Kidney (tissue), 14 donors: ENCODE measurements around the gene ITPK1. TPM values are rescaled to one million over a fixed set of nuclear protein-coding genes. Genes with fewer than 3 reads are reported as not detected.

Source experiments
- DNase-seq, 5 donors: peaks; one replicate each; pipeline ENCODE4 v3.0.0-alpha.2; 2013 to 2020
- FAIRE-seq: peaks from 2 replicates; lab custom pipeline; 2012; peaks lifted over from hg19 to GRCh38; lab: Jason Lieb, UNC
- H3K27ac ChIP-seq, 2 donors: one replicate each; pipeline ENCODE4 v1.7.0; 2013; ENCODE audit warnings: low read depth in 2 of 2, low read length in 2 of 2, inconsistent platforms in 1 of 2
- H3K27me3 ChIP-seq: one replicate; pipeline ENCODE4 v1.7.1; 2013; ENCODE audit warnings: low read length, inconsistent platforms; ENCODE audit not compliant: control insufficient read depth, insufficient read depth
- H3K36me3 ChIP-seq, 3 donors: one replicate each; pipeline versions ENCODE4 v1.7.0 to v1.7.1; 2013; ENCODE audit warnings: low read length in 3 of 3, control low read depth in 1 of 3, inconsistent platforms in 1 of 3; ENCODE audit not compliant: insufficient read depth in 3 of 3, control insufficient read depth in 2 of 3
- H3K4me1 ChIP-seq, 3 donors: one replicate each; pipeline versions ENCODE4 v1.7.0 to v1.7.1; 2013; ENCODE audit warnings: low read length in 3 of 3, inconsistent platforms in 1 of 3, low read depth in 1 of 3; ENCODE audit not compliant: control insufficient read depth in 2 of 3, insufficient read depth in 2 of 3
- H3K4me3 ChIP-seq, 3 donors: one replicate each; pipeline versions ENCODE4 v1.7.0 to v1.8.1; 2013; ENCODE audit warnings: low read length in 3 of 3, control low read depth in 1 of 3, inconsistent platforms in 1 of 3
- H3K9ac ChIP-seq, 3 donors: one replicate each; pipeline versions ENCODE4 v1.7.0 to v1.7.1; 2013; ENCODE audit warnings: low read length in 3 of 3, control low read depth in 1 of 3, inconsistent platforms in 1 of 3
- H3K9me3 ChIP-seq, 3 donors: one replicate each; pipeline versions ENCODE4 v1.7.0 to v1.7.1; 2013; ENCODE audit warnings: low read length in 3 of 3, control low read depth in 1 of 3, inconsistent platforms in 1 of 3; ENCODE audit not compliant: control insufficient read depth in 2 of 3, insufficient read depth in 1 of 3
- intact Hi-C: fragments of 100-400 bp; cut with DNase I; formaldehyde crosslinking; loops from one replicate; pipeline ENCODE4 v1.11.1; 2022
- polyA plus RNA-seq: library from polyadenylated mRNA; stranded (reverse); fragments of 350-450 nt; fragmentation: Illumina TruSeq; extraction: RNeasy Lipid Tissue Mini Kit (QIAGEN cat#74804); gene quantifications from one replicate; pipeline ENCODE4 v1.2.3, GENCODE V29; 2014; ENCODE audit warnings: low read depth, low replicate concordance; ENCODE audit not compliant: insufficient read depth
- total RNA-seq: library from RNA; stranded (reverse); fragmentation: NEBNext Ultra II Directional; extraction: Animal tissue kit (Norgen Biotek cat#: 25700); gene quantifications from one replicate; pipeline ENCODE4 v1.2.1, GENCODE V29; 2021
- TF ChIP-seq, protein P1 (sequence below): IDR thresholded peaks from 3 replicates; pipeline ENCODE4 v1.5.1; 2012; ENCODE audit warnings: mild to moderate bottlenecking, moderate library complexity, borderline replicate concordance; ENCODE audit not compliant: insufficient read depth; ENCODE audit errors: extremely low read depth
- donor health status: control.
- donor health status: control.
- donor health status: control.
- donor health status: control.
- donor health status: control.
- donor health status: DM: yes; HTN: yes; CAD: no.
- donor health status: Normal renal cell carcinoma (clear cell type).

Gene ITPK1
- total and polyA plus RNA-seq, 2 donors from 2014 or later: 43.6 to 92.0 TPM

DNA sequence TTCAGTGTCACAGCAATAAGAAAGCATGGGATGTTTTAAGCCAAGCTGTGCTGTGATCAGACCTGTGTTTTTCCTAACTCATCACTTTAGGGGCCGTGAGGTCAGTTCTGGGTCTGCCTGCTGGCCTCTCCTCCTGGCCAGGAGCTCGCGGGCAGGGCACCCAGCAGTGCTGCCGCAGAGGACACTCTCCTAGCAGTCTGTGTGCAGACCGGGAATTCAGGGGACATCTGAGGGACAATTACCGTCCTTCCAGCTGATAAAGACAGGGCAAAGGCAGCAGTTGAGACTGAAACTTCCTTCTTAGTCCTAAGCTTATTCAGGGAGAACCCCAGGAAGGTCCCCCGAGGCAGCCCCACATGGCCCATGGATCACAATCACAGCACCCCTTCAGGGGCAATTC lies 103.2 kb downstream of the ITPK1 start:
- intact Hi-C loops: no loop called here
- Histone ChIP-seq H3K27me3 (no peaks in the 10 kb centered on the region), H3K4me1 (peaks cover 0 to 42% (median 22%) of the 10 kb centered on the region in 3 donors), H3K9me3 (no peaks in the 10 kb centered on the region), H3K27ac (no peak overlapping the region), H3K36me3 (no peaks in the 10 kb centered on the region), H3K9ac (no peak overlapping the region), H3K4me3 (no peak overlapping the region)
- TF ChIP-seq, protein P1, sequence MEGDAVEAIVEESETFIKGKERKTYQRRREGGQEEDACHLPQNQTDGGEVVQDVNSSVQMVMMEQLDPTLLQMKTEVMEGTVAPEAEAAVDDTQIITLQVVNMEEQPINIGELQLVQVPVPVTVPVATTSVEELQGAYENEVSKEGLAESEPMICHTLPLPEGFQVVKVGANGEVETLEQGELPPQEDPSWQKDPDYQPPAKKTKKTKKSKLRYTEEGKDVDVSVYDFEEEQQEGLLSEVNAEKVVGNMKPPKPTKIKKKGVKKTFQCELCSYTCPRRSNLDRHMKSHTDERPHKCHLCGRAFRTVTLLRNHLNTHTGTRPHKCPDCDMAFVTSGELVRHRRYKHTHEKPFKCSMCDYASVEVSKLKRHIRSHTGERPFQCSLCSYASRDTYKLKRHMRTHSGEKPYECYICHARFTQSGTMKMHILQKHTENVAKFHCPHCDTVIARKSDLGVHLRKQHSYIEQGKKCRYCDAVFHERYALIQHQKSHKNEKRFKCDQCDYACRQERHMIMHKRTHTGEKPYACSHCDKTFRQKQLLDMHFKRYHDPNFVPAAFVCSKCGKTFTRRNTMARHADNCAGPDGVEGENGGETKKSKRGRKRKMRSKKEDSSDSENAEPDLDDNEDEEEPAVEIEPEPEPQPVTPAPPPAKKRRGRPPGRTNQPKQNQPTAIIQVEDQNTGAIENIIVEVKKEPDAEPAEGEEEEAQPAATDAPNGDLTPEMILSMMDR: no peak
- DNase-seq (no peak), FAIRE-seq (no peak)

DNA sequence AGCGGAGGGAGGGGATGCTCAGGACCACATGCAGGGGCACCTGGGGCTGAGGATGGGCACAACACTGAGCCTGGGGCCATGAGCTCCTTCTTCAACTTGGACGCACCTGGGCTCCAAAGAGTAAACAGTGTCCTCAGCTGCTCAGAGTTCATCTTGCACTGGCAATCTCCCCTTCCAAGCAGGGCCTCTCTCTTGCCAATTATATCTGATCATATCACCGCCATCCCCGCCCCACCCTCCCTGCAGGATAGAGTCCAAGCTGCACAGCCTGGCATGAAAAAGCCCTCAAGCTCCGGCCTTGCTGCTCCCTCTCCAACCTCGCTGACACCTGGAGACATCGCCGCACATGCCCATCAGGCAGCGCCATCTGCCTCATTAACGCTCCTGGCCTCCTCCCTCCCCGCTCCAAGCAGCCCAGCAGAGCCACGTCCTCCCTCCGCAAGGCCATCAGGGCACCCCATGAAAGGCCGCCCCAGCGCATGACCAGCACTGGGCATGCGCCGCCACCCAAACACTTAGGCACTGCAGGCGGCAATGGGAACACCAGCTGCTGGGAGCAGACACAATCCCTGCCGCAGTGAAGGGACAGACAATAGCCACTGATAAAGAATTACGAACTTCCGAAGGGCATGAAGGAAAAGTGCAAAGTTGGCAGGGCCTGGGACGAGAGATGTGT lies 103.9 kb downstream of the ITPK1 start:
- no peak for FAIRE-seq
- TF ChIP-seq, protein P1: no peak
- intact Hi-C loops: no loop called here

DNA sequence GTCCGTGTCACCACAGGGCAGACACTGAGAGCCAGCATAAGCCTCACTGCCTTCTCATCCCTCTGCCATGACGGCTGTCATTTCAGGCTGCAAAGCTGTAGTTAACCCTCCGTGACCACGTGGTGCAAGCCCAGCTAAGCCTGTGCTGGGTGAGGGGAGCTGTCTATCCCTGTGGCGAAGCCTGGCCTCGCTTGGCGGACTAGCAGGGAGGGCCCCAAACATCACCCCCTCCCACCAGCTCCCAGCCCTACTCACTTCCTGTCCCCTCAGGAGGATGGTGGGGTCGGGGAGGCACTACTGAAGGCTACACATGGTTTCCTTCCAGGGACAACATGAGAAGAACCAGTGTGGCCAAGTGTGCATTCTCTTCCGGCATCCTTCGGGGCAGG lies 104.6 kb downstream of the ITPK1 start:
- Histone ChIP-seq H3K27ac (no peak overlapping the region), H3K4me3 (no peak overlapping the region), H3K4me1 (peaks cover 0 to 32% (median 14%) of the 10 kb centered on the region in 3 donors), H3K9me3 (no peaks in the 10 kb centered on the region), H3K36me3 (no peaks in the 10 kb centered on the region), H3K9ac (no peak overlapping the region), H3K27me3 (no peaks in the 10 kb centered on the region)
- intact Hi-C loops: no loop called here
- no peak for FAIRE-seq
- TF ChIP-seq, protein P1: no peak
- DNase-seq: peak in 3 of 5 donors; percentile 52 to 64 (median 63)

More for the DNA sequence above, 103.9 kb downstream of the ITPK1 start:
- no peak overlapping the region for H3K27ac ChIP-seq
- H3K9me3 ChIP-seq: no peaks in the 10 kb centered on the region
- no peaks in the 10 kb centered on the region for H3K36me3 ChIP-seq
- peaks cover 0 to 38% (median 16%) of the 10 kb centered on the region in 3 donors for H3K4me1 ChIP-seq
- no peak overlapping the region for H3K4me3 ChIP-seq
- H3K9ac ChIP-seq: no peak overlapping the region
- no peaks in the 10 kb centered on the region for H3K27me3 ChIP-seq
- DNase-seq: peak in 1 of 5 donors; percentile 33
